HG03280 (cell line): Measurements from ENCODE around the gene CDC42EP3.

Source experiments
- ATAC-seq: cut with Tn5 transposase; IDR thresholded peaks from one replicate; pipeline ENCODE4 v1.9.1; 2021; ENCODE audit warnings: mild to moderate bottlenecking, moderate library complexity; ENCODE audit not compliant: unreplicated experiment

CDC42EP3 gene

DNA sequence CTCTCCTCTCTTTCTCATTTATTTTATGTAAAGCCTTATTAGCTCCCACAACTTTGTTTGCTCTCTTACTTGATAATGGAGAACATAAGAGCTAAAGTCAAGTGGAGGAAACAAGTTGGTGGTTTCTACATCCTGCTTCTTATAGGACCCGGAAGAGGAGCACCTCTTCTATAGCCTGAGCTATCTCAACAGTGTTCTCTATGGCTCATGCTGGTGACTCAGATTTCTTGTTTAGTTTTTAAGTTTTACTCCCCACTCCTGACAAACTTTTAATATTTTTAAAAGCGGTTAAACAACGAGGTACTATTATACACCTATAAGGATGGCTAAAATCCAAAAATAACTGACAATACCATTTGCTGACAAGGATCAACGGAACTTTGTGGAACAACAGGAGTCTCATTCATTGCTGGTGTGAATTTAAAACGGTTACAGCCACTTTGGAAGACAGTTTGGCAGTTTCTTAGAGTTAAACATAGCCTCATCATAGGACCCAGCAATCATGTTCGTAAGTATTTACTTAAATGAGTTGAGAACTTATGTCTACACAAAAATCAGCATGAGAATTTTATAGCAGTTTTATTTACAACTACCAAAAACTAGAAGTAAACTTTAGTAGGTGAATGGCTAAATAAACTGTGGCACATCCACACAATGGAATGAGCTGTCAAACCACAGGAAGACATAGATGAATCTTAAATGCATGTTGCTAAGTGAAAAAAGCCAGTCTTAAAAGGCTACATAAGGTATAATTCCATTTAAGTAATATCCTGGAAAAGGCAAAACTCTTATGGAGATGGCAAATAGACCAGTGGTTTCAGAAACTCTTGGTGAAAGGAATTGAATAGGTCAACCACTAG is 12.7 kb upstream of the CDC42EP3 start:
- no peak for ATAC-seq

DNA sequence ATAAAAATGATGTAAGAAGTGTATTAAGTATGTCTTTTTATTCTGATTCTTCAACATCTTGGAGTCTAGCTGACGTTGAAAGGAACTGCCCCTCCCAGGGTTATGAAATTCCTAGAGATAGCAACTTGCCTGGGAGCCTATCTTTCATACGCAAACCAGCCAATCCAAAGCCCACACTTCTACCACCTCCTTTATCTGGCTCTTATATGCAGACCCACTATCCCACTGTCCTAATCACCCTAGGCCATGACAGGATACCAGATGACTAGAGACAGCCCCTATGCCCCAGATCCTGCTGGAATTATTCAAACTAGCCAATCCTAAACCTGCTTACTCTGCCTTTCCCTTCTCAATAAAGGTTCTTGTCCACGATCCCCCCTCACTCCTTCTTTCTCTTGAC is 11.8 kb upstream of the CDC42EP3 start:
- ATAC-seq, result no peak

DNA sequence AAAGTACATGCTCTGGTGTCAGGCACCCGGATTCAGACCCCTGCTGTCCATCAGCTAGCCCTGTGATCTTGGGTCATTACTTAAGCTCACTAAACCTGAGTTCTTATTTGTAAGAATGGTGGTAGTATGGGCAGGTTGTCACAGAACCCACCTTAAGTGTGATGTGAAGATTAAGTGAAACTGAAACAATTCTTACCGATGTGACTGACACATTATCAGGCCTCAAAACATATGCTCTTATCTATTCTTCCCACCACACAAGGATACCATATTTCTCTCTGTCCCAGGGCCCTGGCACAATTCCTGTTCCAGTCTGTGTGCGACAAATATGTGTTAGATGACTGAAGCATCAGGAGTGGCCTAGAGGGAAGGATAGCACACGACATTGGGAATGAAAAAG is 11.0 kb upstream of the CDC42EP3 start:
- ATAC-seq, result no peak

DNA sequence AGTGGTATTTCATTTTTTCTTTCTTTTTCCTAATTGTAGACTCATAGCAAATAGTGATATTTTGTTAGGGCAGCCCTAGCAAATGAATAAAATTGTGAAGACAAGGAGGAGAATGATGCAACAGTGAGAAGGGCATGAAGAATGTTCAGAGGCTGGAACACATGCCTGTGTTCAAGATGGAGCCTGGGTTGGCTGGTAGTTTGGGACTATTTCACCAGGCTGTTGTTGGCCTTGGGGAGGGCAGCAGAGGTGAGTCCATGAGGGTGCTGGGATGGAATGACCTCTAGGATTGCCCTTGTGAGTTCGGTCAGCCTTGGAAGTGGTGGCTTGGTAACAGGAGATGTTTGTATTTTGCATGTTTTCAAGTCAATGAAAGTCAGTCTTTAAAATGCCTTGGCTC is 10.1 kb upstream of the CDC42EP3 start:
- no peak for ATAC-seq

DNA sequence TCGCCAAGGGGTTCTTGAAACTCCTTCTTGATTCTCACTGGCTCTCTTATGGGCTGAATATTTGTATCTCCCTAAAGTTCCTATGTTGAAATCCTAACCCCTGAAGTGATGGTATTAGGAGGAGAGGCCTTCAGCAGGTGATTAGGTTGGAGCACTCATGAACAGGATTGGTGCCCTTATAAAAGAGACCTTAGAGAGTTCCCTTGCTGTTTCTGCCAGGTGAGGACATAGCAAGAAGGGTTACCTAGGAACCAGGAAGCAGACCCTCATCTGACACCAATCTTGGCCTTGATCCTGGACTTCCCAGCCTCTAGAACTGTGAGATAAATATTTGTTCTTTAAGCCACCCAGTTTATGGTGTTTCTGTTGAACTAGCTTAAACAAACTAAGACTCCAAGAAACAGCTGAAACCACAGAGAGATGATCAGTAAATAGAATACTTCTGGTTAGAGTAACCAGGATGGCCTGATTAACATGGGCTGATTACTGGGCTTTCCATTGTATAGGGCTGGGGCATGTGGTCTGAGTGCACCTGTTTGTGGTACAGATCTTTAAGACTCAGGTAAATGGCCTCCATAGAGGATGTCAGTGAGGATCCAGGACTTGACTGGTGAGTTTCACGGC is 7.7 kb upstream of the CDC42EP3 start:
- ATAC-seq, result no peak

GRCh38 chr2:37676274-37676673 is 4.8 kb upstream of the CDC42EP3 start:
- no peak for ATAC-seq

DNA sequence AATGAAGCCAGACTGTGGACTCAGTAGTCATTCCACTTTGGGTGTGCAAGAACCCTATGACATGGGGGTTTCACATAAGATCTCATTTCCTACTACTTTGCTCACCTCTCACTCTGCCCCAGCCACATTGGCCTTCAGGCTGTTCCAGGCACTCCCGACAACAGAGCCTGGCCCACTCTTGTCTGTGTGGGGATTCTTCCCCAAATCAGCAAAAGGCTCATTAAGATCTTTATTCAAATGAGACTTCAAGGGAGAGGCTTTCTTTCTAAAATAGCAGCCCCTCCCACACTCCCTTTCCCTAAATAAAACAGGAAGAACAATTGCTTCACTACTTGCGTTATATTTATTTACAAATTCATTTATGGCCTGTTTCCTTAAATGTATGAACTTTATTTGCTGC is 3.5 kb upstream of the CDC42EP3 start:
- no peak for ATAC-seq

DNA sequence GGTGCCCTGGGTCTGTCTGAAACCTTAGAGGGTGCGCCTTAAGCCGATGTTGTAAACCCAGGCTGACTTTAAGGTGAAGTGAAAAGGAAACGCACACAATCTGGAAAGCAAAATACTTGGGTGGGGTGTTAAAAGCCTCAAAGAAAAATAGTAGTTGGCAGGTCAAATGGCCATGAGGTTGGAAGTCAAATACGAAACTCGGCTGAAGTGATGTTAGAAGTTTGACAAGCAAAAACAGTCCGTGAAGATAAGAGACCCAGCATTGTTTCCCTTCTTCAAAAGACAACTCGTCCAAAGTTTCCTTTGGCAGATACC is 1.4 kb upstream of the CDC42EP3 start:
- no peak for ATAC-seq

DNA sequence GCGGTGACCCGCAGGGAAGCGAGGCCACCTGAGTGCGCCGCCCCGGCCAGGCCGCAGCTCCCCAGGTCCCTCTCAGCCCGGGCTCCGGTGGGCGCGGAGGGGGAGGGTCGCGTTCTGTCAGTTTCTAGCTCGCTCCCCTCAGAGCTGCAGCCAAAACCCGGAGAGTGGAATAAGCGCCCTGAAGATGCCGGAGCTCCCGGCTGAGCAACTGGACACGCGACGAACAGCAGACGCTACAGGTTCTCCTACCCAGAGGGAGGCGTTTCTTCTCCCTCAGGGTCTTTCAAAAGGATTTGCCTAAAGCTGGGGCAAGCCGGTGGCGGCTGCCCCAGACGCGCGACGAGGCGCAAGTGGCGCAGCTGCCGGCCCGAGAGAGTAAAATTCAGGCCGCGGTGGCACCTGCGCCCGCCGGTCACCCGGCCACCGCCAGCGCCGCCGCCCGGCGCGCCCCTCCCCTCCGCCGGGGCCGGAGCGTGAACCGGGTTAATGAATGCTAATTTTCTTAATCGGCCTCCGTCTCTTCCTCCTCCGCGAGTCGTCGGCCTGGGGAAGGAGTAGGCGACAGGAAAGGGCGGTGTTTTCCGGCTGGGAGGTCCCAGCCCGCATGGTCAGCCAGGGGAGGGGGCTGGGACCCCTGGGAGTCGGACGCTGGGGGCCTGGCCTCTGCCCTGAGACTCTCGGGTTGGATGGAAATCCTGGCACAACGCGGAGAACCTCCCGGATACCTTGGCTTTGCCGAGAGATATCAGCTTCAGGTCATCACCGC is 845 bp upstream of the CDC42EP3 start:
- ATAC-seq, result peak; percentile 44

DNA sequence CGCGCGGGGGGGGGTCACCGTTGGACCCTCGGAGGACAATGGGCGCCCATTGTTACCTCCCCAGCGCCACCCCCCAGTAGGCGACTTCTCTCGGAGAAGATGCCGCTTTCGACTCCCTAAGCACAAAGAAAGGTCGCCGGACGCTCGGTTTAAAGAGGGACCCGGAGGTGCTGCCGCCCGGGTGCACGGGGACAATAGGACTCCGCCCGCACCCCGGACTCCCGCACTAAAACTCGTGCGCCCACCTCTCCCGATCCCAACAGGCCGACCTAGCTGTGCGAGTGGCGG is 318 bp upstream of the CDC42EP3 start:
- no peak for ATAC-seq

DNA sequence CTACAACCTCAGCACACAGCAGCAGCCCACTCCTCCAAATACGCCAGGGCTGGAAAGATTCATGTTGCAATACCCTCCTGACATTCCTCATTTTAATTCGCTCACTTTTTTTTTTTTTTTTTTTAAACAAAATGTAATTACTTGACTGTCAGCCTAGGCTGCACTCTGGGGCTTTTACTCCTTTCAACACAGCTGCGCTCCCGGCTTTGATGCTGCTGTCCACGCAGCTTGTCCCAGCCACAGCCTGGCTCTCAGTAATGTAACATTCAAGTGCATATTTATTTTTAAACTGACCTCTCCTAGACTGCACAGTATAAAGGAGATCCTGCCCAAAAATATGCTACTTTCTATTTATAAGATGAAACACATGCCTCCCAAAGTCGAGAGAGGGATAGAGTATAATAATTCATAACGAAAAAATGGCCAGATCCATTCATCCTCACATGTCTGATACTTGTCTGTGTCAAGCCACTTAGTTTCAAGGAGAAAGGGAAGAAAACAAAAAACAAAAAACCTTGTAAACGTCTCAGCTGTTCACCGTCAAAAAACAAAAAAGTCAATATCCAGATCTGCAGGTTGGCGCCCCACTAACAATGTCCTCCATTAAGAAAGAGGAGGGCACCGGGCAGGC is 949 bp downstream of the CDC42EP3 start:
- no peak for ATAC-seq

DNA sequence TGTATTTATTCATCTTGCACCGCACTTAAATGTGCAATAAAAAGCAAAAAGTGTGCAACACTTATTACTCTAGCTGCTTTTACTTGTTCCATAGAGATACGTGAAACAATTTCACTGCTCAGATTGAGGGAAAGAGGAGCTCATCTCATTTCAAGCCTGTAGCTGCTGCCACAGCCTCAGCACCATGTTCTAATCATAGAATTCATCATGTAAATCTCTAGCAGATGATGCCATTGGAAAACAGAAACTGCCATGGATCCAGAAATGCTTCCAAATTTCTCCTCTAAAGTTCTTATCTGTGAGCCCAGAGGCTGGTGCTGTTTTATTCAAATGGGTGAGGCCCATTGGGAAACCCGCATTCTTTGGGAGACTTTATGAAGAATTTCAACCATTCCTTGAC is 2.0 kb downstream of the CDC42EP3 start:
- ATAC-seq, result no peak

DNA sequence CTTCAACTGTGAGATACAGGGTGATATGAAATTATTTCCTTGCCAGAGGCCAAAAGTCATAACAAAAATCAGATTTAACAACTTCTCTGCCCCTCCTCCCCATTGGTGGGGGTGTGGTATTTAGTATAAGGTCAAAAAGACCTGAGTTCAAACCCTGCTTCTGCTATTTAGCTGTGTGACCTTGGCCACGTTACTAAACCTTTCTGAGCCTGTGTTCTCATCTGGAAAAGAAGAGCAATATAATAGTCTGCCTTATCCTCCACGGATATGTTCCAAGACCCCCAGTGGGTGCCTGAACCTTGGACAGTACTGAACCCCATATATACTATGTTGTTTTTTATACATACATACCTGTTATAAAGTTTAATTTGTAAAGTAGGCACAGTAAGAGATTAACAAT is 3.7 kb downstream of the CDC42EP3 start:
- no peak for ATAC-seq

GRCh38 chr2:37666772-37667171 is 4.7 kb downstream of the CDC42EP3 start:
- ATAC-seq, result no peak

DNA sequence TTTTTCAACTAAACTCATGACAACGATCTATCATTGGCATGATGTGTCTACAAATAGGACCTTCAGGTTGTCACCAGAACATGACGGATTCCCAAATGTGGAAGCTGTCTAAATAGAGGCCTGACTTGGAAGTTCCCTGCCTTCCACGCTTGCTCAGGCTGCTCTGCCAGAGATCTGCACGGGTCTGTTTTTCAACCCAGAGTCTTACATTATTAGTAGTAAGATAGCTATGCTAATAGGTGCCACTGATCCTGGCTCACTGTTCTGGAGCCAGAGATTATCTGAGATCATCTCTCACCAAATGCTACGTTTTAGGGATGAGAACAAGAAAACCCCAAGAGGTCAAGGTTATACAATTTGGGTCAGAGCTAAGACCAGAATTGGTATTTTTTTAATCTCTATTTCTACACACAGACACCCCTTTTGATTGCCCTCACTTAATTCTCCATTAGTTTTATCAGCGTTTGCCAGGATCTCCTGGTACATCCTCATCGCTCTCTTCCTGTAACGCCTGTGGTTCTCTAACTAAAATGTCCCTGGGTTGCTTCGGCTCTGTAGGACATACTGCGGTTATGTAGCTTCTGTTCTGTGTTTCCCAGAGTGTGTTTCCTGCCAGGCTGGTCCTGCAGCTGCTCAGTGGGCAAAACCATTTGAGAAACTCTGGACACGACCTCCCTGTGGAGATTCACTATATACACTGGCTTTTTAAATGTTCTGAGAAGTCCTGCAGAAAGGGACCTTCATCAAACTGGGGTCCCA is 5.7 kb downstream of the CDC42EP3 start:
- no peak for ATAC-seq

GRCh38 chr2:37665043-37665442 is 6.4 kb downstream of the CDC42EP3 start:
- ATAC-seq, result no peak

GRCh38 chr2:37664231-37664643 is 7.2 kb downstream of the CDC42EP3 start:
- ATAC-seq, result no peak

DNA sequence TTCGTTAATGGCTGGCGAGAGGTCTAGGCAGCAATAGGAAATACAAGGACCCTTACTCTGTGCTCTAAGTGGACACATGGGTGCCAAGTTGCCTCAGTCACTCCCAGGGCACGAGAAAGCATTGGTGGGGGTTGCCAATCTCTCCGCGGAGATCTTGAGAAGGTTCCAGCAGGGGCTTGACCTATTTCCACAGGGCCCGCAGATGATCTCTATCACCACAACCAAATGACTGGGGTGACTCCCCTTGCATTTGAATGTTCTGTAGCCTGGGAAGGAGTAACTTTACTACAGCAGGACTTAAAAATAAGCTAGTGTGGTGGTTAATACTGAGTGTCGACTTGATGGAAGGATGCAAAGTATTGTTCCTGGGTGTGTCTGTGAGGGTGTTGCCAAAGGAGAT is 8.1 kb downstream of the CDC42EP3 start:
- ATAC-seq, result no peak

GRCh38 chr2:37659723-37660122 is 11.7 kb downstream of the CDC42EP3 start:
- ATAC-seq, result no peak

DNA sequence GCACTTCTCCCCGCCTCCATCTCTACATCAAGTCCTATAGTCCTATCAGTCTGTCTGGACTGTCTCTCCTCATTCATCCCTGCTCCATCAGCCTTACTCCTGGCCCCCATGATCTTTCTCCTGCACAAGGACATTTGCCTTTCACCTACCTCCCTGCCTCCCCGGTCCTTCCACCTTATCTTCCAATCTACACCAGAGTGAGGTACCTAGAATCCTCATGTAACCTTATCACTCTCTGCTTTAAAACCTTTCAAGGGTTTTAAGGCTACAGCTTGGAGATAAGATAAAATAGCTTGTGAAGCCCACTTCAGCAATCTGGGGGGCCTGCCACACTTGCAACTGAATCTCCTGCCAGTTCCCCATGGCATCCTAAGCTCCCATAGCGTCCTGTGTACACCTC is 12.8 kb downstream of the CDC42EP3 start:
- ATAC-seq, result no peak

- no peak for ATAC-seq
These were observed 14.0 kb downstream of the CDC42EP3 start for GRCh38 chr2:37657471-37657870.
